Measurements from ENCODE around the gene PXDN.

The PXDN gene

GRCh38 chr2:1607236-1607920 lies 136.9 kb downstream of the PXDN start:
- no peak for FAIRE-seq

GRCh38 chr2:1606421-1607235 lies 137.7 kb downstream of the PXDN start:
- no peak for FAIRE-seq

GRCh38 chr2:1606046-1606400 lies 138.3 kb downstream of the PXDN start:
- no peak for FAIRE-seq

GRCh38 chr2:1605102-1606045 lies 138.9 kb downstream of the PXDN start:
- no peak for FAIRE-seq

GRCh38 chr2:1603521-1603920 lies 140.8 kb downstream of the PXDN start:
- no peak for FAIRE-seq

GRCh38 chr2:1603059-1603458 lies 141.3 kb downstream of the PXDN start:
- no peak for FAIRE-seq

GRCh38 chr2:1602278-1603010 lies 141.9 kb downstream of the PXDN start:
- no peak for FAIRE-seq

GRCh38 chr2:1601471-1602277 lies 142.6 kb downstream of the PXDN start:
- FAIRE-seq: no peak

- FAIRE-seq: no peak
Measured at GRCh38 chr2:1601067-1601412, 143.3 kb downstream of the PXDN start.

GRCh38 chr2:1600191-1601066 lies 143.9 kb downstream of the PXDN start:
- no peak for FAIRE-seq

GRCh38 chr2:1599301-1600085 lies 144.8 kb downstream of the PXDN start:
- no peak for FAIRE-seq

- FAIRE-seq: no peak
Measured at GRCh38 chr2:1598800-1599199, 145.5 kb downstream of the PXDN start.

GRCh38 chr2:1598041-1598710 lies 146.1 kb downstream of the PXDN start:
- no peak for FAIRE-seq

- FAIRE-seq: no peak
Measured at GRCh38 chr2:1595274-1595673, 149.0 kb downstream of the PXDN start.

GRCh38 chr2:1594373-1595171 lies 149.7 kb downstream of the PXDN start:
- no peak for FAIRE-seq

- FAIRE-seq: no peak
Measured at GRCh38 chr2:1594123-1594372, 150.3 kb downstream of the PXDN start.

GRCh38 chr2:1593371-1594122 lies 150.8 kb downstream of the PXDN start:
- no peak for FAIRE-seq
